ENCODE measurements around the gene GFM1. TPM values are rescaled to one million over a fixed set of nuclear protein-coding genes. Genes with fewer than 3 reads are reported as not detected.

The GFM1 gene
- total RNA-seq, 1 donor from 2014 or later = 44.5 TPM

DNA sequence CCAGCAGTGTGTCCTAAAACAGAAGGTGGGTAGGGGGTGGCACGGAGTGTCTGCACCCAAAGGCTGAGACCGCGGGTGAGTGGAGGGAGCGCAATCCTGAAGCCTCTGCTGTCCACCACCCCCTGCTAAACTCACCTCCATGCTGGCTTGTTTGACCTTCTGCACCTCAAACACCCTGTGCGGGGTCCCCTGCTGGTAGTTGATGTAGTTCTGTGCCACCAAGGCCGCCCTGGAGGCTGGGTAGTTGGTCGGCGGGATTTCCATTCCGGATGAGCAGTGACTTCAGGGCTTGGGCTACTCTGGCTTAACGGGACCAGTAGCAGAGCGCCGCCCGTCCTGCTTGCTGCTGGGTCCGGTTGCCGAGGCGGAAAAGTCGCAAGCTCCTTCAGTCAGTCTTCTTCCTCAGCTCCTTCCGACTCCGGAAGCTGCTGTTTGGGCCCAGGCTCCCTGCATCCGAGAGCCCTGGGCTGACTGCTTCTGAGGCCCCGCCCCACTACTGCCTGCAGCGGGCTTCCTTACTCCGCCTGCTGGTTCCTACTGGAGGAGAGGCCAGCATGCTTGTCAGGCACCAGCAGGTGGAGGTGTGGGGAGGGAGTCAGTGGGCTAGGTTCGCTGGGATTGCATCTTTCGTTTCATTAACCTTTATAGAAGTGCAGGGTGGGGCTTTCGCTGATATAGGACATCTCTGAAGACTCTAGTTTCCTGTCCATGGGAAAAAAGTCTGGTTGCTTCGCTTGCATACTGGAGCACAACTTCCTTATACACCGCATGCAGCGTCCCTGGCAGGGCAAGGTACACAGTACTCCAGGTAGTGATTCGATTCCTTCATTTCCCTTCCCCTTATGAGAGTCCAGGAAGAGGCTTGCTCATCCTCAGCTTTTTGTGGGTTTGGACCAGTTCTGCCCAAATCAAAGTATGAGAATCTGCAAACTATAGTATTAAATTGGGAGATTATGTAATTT is 28.2 kb downstream of the GFM1 start, which contains the start of gene LXN:
Gene LXN (minus strand): TSS at position 434 of the 962 bp plus-strand sequence. CDS start 170 bp downstream, at position 264.
- H3K27me3 Mint-ChIP-seq = no peaks in the 10 kb centered on the region
- H3K36me3 Mint-ChIP-seq = peaks cover 12% of the 10 kb centered on the region
- peak within 1 kb of the TSS; percentile 97 for H3K4me3 Mint-ChIP-seq

DNA sequence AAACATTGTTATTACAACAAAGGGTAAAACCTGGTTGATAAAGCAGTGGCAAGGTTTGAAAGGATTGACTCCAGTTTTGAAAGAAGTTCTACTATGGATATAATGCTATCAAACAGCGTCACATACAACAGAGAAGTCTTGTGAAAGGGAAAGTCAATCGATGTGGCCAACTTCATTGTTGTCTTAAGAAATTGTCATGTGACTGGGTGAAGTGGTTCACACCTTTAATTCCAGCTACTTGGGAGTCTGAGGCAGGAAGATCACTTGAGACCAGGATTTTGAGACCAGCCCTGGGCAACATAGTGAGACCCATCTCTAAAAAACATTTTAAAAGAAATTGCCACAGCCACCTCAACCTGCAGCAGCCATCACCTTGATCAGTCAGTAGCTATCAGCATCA is 34.4 kb downstream of the GFM1 start:
- Mint-ChIP-seq H3K36me3 (no peaks in the 10 kb centered on the region), H3K27me3 (no peaks in the 10 kb centered on the region), H3K4me3 (no peak overlapping the region), H3K4me1 (ENCODE audit: unreplicated experiment) (no peaks in the 10 kb centered on the region), H3K9me3 (no peaks in the 10 kb centered on the region), H3K27ac (no peak overlapping the region)
- no peak for DNase-seq (ENCODE audit: extremely low spot score, unreplicated experiment)
- TF ChIP-seq, protein P1, sequence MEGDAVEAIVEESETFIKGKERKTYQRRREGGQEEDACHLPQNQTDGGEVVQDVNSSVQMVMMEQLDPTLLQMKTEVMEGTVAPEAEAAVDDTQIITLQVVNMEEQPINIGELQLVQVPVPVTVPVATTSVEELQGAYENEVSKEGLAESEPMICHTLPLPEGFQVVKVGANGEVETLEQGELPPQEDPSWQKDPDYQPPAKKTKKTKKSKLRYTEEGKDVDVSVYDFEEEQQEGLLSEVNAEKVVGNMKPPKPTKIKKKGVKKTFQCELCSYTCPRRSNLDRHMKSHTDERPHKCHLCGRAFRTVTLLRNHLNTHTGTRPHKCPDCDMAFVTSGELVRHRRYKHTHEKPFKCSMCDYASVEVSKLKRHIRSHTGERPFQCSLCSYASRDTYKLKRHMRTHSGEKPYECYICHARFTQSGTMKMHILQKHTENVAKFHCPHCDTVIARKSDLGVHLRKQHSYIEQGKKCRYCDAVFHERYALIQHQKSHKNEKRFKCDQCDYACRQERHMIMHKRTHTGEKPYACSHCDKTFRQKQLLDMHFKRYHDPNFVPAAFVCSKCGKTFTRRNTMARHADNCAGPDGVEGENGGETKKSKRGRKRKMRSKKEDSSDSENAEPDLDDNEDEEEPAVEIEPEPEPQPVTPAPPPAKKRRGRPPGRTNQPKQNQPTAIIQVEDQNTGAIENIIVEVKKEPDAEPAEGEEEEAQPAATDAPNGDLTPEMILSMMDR (conservative IDR thresholded peaks at IDR 0.05) = no peak

More for the DNA sequence above, 28.2 kb downstream of the GFM1 start, which contains the start of gene LXN:
- Mint-ChIP-seq H3K4me1 (ENCODE audit: unreplicated experiment) (peaks cover 19% of the 10 kb centered on the region), H3K27ac (peak within 1 kb of the TSS; percentile 93), H3K9me3 (no peaks in the 10 kb centered on the region)
- DNase-seq (ENCODE audit: extremely low spot score, unreplicated experiment) = peak; percentile 84
- TF ChIP-seq, protein P1 (conservative IDR thresholded peaks at IDR 0.05) = peak; percentile 72

DNA sequence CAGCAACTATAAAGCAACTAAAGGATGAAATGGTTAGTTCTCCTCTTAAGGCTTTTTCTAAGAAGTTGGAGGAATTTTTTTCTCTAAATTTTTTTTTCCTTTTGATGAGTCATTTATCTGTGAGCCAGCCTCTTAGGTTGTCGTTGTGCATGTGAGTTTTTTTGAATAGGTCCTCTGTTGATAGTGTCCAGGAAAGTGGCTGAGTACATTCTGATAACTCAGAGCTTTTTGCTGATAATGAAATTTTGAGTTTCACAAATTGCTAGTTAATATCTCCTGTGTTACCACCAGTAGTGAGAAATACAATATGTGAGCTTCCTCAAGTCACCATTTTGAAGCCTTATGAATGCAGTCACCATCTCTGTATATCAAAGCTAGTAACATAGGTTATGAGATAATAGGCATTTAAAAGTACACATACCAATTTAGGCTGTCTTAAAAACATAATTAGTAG is 35.2 kb downstream of the GFM1 start:
- no peaks in the 10 kb centered on the region for H3K27me3 Mint-ChIP-seq
- H3K4me3 Mint-ChIP-seq = no peak overlapping the region
- TF ChIP-seq, protein P1 (conservative IDR thresholded peaks at IDR 0.05) = no peak
- H3K27ac Mint-ChIP-seq = no peak overlapping the region
- no peaks in the 10 kb centered on the region for H3K36me3 Mint-ChIP-seq
- H3K4me1 Mint-ChIP-seq (ENCODE audit: unreplicated experiment) = no peaks in the 10 kb centered on the region
- H3K9me3 Mint-ChIP-seq = no peaks in the 10 kb centered on the region
- DNase-seq (ENCODE audit: extremely low spot score, unreplicated experiment) = no peak

DNA sequence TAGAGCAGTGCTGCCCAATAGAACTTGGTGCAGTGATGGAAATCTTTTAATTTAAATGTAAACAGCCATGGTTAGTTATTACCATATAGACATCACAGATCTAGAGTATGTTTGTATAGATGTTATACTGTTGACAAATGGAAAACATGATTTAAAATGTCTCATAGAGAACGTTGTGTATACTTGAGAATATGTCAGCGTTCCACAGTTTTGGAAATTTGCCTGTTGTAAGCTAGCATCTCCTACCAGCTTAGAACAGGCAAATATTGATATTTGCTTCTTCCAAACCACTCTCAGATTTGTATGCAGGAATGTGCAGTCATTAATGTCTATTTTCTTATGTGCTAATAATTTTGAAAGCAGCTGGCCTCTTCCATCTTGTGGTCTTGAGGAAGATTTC is 36.5 kb downstream of the GFM1 start:
- Mint-ChIP-seq H3K4me1 (ENCODE audit: unreplicated experiment) (no peaks in the 10 kb centered on the region), H3K4me3 (no peak overlapping the region), H3K36me3 (no peaks in the 10 kb centered on the region), H3K27me3 (no peaks in the 10 kb centered on the region), H3K27ac (no peak overlapping the region), H3K9me3 (no peaks in the 10 kb centered on the region)
- TF ChIP-seq, protein P1 (conservative IDR thresholded peaks at IDR 0.05) = no peak
- no peak for DNase-seq (ENCODE audit: extremely low spot score, unreplicated experiment)

DNA sequence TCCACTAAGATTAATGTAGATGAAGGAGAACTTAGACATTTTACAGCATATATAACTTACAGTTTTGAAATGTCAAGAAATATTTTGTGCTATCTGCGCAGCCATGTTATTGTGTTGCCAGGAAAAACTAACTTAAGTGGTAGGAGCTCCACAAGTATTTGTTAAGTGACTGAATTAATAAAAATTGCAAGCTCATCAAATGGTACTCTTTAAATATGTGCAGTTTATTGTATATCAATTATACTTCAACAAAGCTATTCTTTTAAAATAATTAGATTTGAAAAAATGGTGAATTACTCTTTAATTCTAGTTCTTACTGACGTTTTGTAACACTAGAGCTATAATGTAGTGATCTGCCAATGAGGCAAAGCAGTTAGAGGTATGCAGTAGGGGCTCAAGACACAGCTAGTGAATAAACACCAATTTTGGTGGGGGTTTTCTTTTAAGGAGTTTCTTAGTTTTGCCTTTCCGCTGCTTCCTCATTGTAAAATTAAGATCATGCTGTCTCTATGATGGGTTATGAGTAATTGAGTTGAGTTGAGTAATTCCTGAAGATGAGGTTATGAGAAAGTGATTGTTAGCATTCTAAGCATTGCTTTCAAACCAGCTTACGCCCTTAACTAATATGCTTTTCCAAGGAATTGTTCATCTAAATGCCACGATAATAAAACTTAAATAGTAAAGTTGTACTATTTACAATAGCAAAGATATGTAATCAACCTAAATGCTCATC is 39.1 kb downstream of the GFM1 start:
- H3K27me3 Mint-ChIP-seq = no peaks in the 10 kb centered on the region

More for the DNA sequence above, 39.1 kb downstream of the GFM1 start:
- H3K4me1 Mint-ChIP-seq (ENCODE audit: unreplicated experiment) = no peaks in the 10 kb centered on the region
- H3K36me3 Mint-ChIP-seq = no peaks in the 10 kb centered on the region
- H3K4me3 Mint-ChIP-seq = no peak overlapping the region
- H3K27ac Mint-ChIP-seq = no peak overlapping the region
- no peak for DNase-seq (ENCODE audit: extremely low spot score, unreplicated experiment)
- TF ChIP-seq, protein P1 (conservative IDR thresholded peaks at IDR 0.05) = no peak
- no peaks in the 10 kb centered on the region for H3K9me3 Mint-ChIP-seq
